ENCODE measurements around the gene CDX2. TPM values are rescaled to one million over a fixed set of nuclear protein-coding genes. Genes with fewer than 3 reads are reported as not detected.

Gene CDX2
- total and polyA plus RNA-seq, 8 donors = 2.8 to 6.9 (median 4.8) TPM

GRCh38 chr13:27968316-27969081 is 616 bp downstream of the CDX2 start:
- DNase-seq (peak in 5 of 6 donors; percentile 20 to 78 (median 45)), ATAC-seq (peak; percentile 49 to 72 (median 61)), FAIRE-seq (no peak)
- Histone ChIP-seq H3K27ac (peak overlapping the region; percentile 7 to 68 (median 58)), H3K27me3 (peaks cover 0 to 7% (median 0%) of the 10 kb centered on the region in 4 donors), H3K36me3 (no peaks in the 10 kb centered on the region), H3K4me3 (peak overlapping the region; percentile 31 to 60 (median 48)), H3K4me1 (peaks cover 0 to 4% (median 0%) of the 10 kb centered on the region in 3 donors), H3K9me3 (no peaks in the 10 kb centered on the region)
- TF ChIP-seq, protein P1, sequence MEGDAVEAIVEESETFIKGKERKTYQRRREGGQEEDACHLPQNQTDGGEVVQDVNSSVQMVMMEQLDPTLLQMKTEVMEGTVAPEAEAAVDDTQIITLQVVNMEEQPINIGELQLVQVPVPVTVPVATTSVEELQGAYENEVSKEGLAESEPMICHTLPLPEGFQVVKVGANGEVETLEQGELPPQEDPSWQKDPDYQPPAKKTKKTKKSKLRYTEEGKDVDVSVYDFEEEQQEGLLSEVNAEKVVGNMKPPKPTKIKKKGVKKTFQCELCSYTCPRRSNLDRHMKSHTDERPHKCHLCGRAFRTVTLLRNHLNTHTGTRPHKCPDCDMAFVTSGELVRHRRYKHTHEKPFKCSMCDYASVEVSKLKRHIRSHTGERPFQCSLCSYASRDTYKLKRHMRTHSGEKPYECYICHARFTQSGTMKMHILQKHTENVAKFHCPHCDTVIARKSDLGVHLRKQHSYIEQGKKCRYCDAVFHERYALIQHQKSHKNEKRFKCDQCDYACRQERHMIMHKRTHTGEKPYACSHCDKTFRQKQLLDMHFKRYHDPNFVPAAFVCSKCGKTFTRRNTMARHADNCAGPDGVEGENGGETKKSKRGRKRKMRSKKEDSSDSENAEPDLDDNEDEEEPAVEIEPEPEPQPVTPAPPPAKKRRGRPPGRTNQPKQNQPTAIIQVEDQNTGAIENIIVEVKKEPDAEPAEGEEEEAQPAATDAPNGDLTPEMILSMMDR (IDR thresholded peaks at IDR 0.05) = no peak
- 1% methylated on average over 49 to 86 of the region's 86 CpGs for WGBS, 2 donors
- intact Hi-C loops (cut with DNase I) = no loop called here

- FAIRE-seq (no peak), DNase-seq (peak in 2 of 6 donors; percentile 26 to 70), ATAC-seq (peak in 3 of 4 donors; percentile 15 to 27 (median 18))
- intact Hi-C loops (cut with DNase I) = no loop called here
- Histone ChIP-seq H3K36me3 (no peaks in the 10 kb centered on the region), H3K27ac (peak overlapping the region; percentile 7 to 68 (median 58)), H3K9me3 (no peaks in the 10 kb centered on the region), H3K27me3 (peaks cover 0 to 7% (median 0%) of the 10 kb centered on the region in 4 donors), H3K4me1 (peaks cover 0 to 4% (median 0%) of the 10 kb centered on the region in 3 donors), H3K4me3 (peak overlapping the region; percentile 31 to 60 (median 48))
- TF ChIP-seq, protein P1 (IDR thresholded peaks at IDR 0.05) = no peak
- WGBS, 2 donors = 8 to 14% methylated on average over 31 to 33 of the region's 33 CpGs
Measured at GRCh38 chr13:27967736-27968315, 1.3 kb downstream of the CDX2 start.

- Histone ChIP-seq H3K27ac (peak overlapping the region; percentile 48 to 68 (median 58)), H3K4me3 (peak overlapping the region; percentile 1 to 60 (median 48)), H3K9me3 (no peaks in the 10 kb centered on the region), H3K4me1 (peaks cover 0 to 4% (median 0%) of the 10 kb centered on the region in 3 donors), H3K36me3 (no peaks in the 10 kb centered on the region), H3K27me3 (peaks cover 0 to 7% (median 0%) of the 10 kb centered on the region in 4 donors)
- FAIRE-seq (no peak), DNase-seq (no peak), ATAC-seq (peak in 1 of 4 donors; percentile 11)
- TF ChIP-seq, protein P1 (IDR thresholded peaks at IDR 0.05) = no peak
- 40 to 55% methylated on average over 18 of the region's 18 CpGs for WGBS, 2 donors
- intact Hi-C loops (cut with DNase I) = no loop called here
Measured at GRCh38 chr13:27967203-27967735, 1.8 kb downstream of the CDX2 start.

GRCh38 chr13:27966641-27967202 is 2.4 kb downstream of the CDX2 start:
- 36 to 40% methylated on average over 25 to 38 of the region's 38 CpGs for WGBS, 2 donors
- H3K27ac ChIP-seq = peak overlapping the region; percentile 48 to 68 (median 58)
- FAIRE-seq = no peak
- ATAC-seq = no peak
- H3K4me3 ChIP-seq = peak overlapping the region; percentile 1 to 60 (median 30)
- peaks cover 0 to 7% (median 0%) of the 10 kb centered on the region in 4 donors for H3K27me3 ChIP-seq
- TF ChIP-seq, protein P1 (IDR thresholded peaks at IDR 0.05) = no peak
- H3K36me3 ChIP-seq = no peaks in the 10 kb centered on the region
- H3K9me3 ChIP-seq = no peaks in the 10 kb centered on the region
- intact Hi-C loops (cut with DNase I) = no loop called here
- H3K4me1 ChIP-seq = peaks cover under 1 to 4% (median 2%) of the 10 kb centered on the region in 3 donors
- peak in 1 of 6 donors; percentile 73 for DNase-seq

Measured in pancreas (tissue), 10 donors.